WTC11 (cell line): ENCODE measurements around the gene FAM53B. TPM values are rescaled to one million over a fixed set of nuclear protein-coding genes. Genes with fewer than 3 reads are reported as not detected.
A peak's percentile ranks its signal among the peaks of the same experiment; 100 is the strongest.

ENCODE experiments used
- ATAC-seq: fragments of 200-7000 bp; cut with Tn5 transposase; 2 replicates; pipeline ENCODE4 v1.10.0; 2021; ENCODE audit warnings: mild to moderate bottlenecking, moderate library complexity
- CTCF ChIA-PET: fragments of 300-600 bp; sonication (Branson Sonifier 250); formaldehyde crosslinking; loops from one replicate; lab custom pipeline; 2021; ENCODE audit warnings: antibody characterized with exemption; lab: Charles Lee
- POLR2A ChIA-PET: fragments of 350-600 bp; sonication (Branson Sonifier 250); formaldehyde crosslinking; loops from one replicate; lab custom pipeline; 2021; ENCODE audit warnings: antibody characterized with exemption; lab: Charles Lee
- DNase-seq: peaks from one replicate; pipeline ENCODE4 v3.0.0; 2021; ENCODE audit warnings: low spot score
- H3K27ac Mint-ChIP-seq: 2 replicates; pipeline ENCODE4 v1.8.0; 2021; ENCODE audit warnings: mixed read lengths
- H3K27me3 Mint-ChIP-seq: 2 replicates; pipeline ENCODE4 v1.8.0; 2021; ENCODE audit warnings: low read depth, mild to moderate bottlenecking, moderate library complexity, mixed read lengths
- H3K36me3 Mint-ChIP-seq: 2 replicates; pipeline ENCODE4 v1.8.0; 2021; ENCODE audit warnings: mixed read lengths
- H3K4me1 Mint-ChIP-seq: 2 replicates; pipeline ENCODE4 v1.8.0; 2022; ENCODE audit warnings: mixed read lengths
- H3K4me3 Mint-ChIP-seq: 2 replicates; pipeline ENCODE4 v1.8.0; 2021; ENCODE audit warnings: mild to moderate bottlenecking, moderate library complexity, mixed read lengths
- H3K9me3 Mint-ChIP-seq: 2 replicates; pipeline ENCODE4 v1.8.0; 2021; ENCODE audit warnings: mixed read lengths
- CREM ChIP-seq: sonication (generic); formaldehyde crosslinking; IDR thresholded peaks from 2 replicates; pipeline ENCODE4 v1.8.1; 2022; ENCODE audit warnings: mild to moderate bottlenecking, missing genetic modification reagents, moderate library complexity
- EMX1 ChIP-seq: fragments of 250-450 bp; sonication (Bioruptor Pico); IDR thresholded peaks from 2 replicates; pipeline ENCODE4 v1.8.0; 2021; ENCODE audit warnings: mild to moderate bottlenecking
- FOXK1 ChIP-seq: sonication (generic); formaldehyde crosslinking; IDR thresholded peaks from 2 replicates; pipeline ENCODE4 v1.8.0; 2022; ENCODE audit warnings: mild to moderate bottlenecking, moderate library complexity, missing genetic modification reagents
- FOXP1 ChIP-seq: sonication (generic); formaldehyde crosslinking; IDR thresholded peaks from 2 replicates; pipeline ENCODE4 v1.8.0; 2022; ENCODE audit warnings: missing genetic modification reagents, mild to moderate bottlenecking, moderate library complexity, borderline replicate concordance
- GABPB1 ChIP-seq: sonication (generic); formaldehyde crosslinking; IDR thresholded peaks from 2 replicates; pipeline ENCODE4 v1.8.1; 2023; ENCODE audit warnings: mild to moderate bottlenecking, missing genetic modification reagents
- HMGA2 ChIP-seq: fragments of 250-450 bp; sonication (Bioruptor Pico); IDR thresholded peaks from 2 replicates; pipeline ENCODE4 v1.4.0; 2021; ENCODE audit warnings: mild to moderate bottlenecking, moderate library complexity
- NFATC4 ChIP-seq: fragments of 250-450 bp; sonication (Bioruptor Pico); IDR thresholded peaks from 2 replicates; pipeline ENCODE4 v1.9.0; 2021; ENCODE audit warnings: mild to moderate bottlenecking
- RORB ChIP-seq: fragments of 250-450 bp; sonication (Bioruptor Pico); IDR thresholded peaks from 2 replicates; pipeline ENCODE4 v1.9.0; 2021; ENCODE audit warnings: mild to moderate bottlenecking
- SMAD4 ChIP-seq: sonication (generic); formaldehyde crosslinking; IDR thresholded peaks from 2 replicates; pipeline ENCODE4 v1.8.0; 2022; ENCODE audit warnings: mild to moderate bottlenecking, missing genetic modification reagents
- SOX15 ChIP-seq: fragments of 250-450 bp; sonication (Bioruptor Pico); IDR thresholded peaks from 2 replicates; pipeline ENCODE4 v1.9.0; 2021; ENCODE audit warnings: mild to moderate bottlenecking
- TEAD1 ChIP-seq: sonication (generic); formaldehyde crosslinking; IDR thresholded peaks from 2 replicates; pipeline ENCODE4 v1.8.0; 2022; ENCODE audit warnings: mild to moderate bottlenecking, missing genetic modification reagents
- ZNF121 ChIP-seq: sonication (generic); formaldehyde crosslinking; IDR thresholded peaks from 2 replicates; pipeline ENCODE4 v1.8.0; 2023; ENCODE audit warnings: missing genetic modification reagents
- ZNF138 ChIP-seq: sonication (generic); formaldehyde crosslinking; conservative IDR thresholded peaks from 2 replicates; pipeline ENCODE4 v1.8.1; 2022; ENCODE audit warnings: mild to moderate bottlenecking, moderate library complexity, missing genetic modification reagents
- ZNF416 ChIP-seq: fragments of 250-450 bp; sonication (Bioruptor Pico); IDR thresholded peaks from 2 replicates; pipeline ENCODE4 v1.9.0; 2021; ENCODE audit warnings: mild to moderate bottlenecking, inconsistent platforms
- total RNA-seq: library from RNA; stranded (reverse); gene quantifications from 3 replicates; pipeline ENCODE4 v1.2.3, GENCODE V29; 2021
- TF ChIP-seq, protein P1 (sequence below): sonication (generic); formaldehyde crosslinking; IDR thresholded peaks from 2 replicates; pipeline ENCODE4 v1.8.1; 2022; ENCODE audit warnings: low read depth, mild to moderate bottlenecking, moderate library complexity, missing genetic modification reagents, borderline replicate concordance
- TF ChIP-seq, protein P2 (sequence below): fragments of 250-450 bp; sonication (Bioruptor Pico); conservative IDR thresholded peaks from 2 replicates; pipeline ENCODE4 v1.9.0; 2021; ENCODE audit warnings: mild to moderate bottlenecking
- TF ChIP-seq, protein P3 (sequence below): sonication (generic); formaldehyde crosslinking; IDR thresholded peaks from 2 replicates; pipeline ENCODE4 v1.8.1; 2023; ENCODE audit warnings: mild to moderate bottlenecking, moderate library complexity, missing genetic modification reagents
- TF ChIP-seq, protein P4 (sequence below): sonication (generic); formaldehyde crosslinking; IDR thresholded peaks from 2 replicates; pipeline ENCODE4 v1.8.0; 2022; ENCODE audit warnings: mild to moderate bottlenecking, missing genetic modification reagents
- TF ChIP-seq, protein P5 (sequence below): sonication (generic); formaldehyde crosslinking; IDR thresholded peaks from 2 replicates; pipeline ENCODE4 v1.8.0; 2022; ENCODE audit warnings: mild to moderate bottlenecking, missing genetic modification reagents
- TF ChIP-seq, protein P6 (sequence below): sonication (generic); formaldehyde crosslinking; IDR thresholded peaks from 2 replicates; pipeline ENCODE4 v1.8.1; 2022; ENCODE audit warnings: missing genetic modification reagents, borderline replicate concordance

FAM53B gene
- total RNA-seq, 1 experiment from 2014 or later: 21.3 TPM

DNA sequence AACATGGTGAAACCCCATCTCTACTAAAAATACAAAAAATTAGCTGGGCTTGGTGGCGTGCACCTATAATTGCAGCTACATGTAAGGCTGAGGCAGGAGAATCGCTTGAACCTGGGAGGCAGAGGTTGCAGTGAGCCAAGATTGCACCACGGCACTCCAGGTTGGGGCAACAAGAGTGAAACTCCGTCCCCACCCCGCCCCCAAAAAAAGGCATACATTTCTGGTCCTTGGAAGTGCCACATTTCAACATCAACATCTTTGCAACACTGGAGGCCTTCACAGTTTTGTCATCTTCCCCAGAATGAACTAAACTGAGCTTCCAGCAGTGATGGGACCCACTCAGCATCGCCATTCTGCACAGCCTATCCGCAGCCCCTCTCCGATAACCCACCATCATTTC lies 36.6 kb downstream of the FAM53B start:
- no peak for DNase-seq
- TF ChIP-seq, protein P1, sequence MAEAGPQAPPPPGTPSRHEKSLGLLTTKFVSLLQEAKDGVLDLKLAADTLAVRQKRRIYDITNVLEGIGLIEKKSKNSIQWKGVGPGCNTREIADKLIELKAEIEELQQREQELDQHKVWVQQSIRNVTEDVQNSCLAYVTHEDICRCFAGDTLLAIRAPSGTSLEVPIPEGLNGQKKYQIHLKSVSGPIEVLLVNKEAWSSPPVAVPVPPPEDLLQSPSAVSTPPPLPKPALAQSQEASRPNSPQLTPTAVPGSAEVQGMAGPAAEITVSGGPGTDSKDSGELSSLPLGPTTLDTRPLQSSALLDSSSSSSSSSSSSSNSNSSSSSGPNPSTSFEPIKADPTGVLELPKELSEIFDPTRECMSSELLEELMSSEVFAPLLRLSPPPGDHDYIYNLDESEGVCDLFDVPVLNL (CRISPR knock-in tag): no peak
- TF ChIP-seq SMAD4: no peak
- TF ChIP-seq ZNF416 (CRISPR knock-in tag): no peak
- no peak for TF ChIP-seq FOXP1 (CRISPR knock-in tag)
- TF ChIP-seq EMX1 (CRISPR knock-in tag): no peak
- TF ChIP-seq, protein P2, sequence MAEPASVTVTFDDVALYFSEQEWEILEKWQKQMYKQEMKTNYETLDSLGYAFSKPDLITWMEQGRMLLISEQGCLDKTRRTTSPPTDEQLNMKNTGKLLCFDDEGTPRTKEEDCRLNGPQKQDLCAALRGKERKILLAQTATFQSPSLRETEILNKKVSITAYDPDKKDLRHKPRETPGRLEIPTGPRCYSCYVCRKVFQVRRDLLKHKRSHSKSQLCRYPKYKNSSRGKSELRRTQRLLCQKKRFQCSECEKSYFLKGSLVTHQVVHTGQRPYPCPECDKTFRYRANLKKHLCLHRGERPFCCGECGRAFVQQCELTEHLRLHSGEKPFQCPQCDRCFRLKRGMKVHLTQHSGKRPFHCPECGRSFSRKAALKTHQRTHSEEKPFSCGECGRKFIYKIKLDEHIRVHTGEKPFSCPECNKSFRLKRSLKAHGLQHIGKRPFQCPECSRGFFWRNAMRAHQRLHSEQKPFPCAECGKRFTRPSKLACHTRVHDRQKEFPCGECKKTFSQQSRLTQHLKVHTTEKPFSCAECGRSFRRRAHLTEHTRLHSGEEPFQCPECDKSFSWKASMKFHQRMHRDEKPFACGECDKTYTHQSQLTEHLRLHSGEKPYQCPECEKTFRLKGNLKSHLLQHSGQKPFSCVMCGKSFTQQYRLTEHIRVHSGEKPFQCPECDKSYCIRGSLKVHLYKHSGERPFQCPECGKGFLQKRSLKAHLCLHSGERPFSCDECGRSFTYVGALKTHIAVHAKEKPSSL: no peak
- TF ChIP-seq SOX15: no peak
- TF ChIP-seq GABPB1 (CRISPR knock-in tag): no peak
- no peak for TF ChIP-seq CREM (CRISPR knock-in tag)
- TF ChIP-seq ZNF138 (CRISPR knock-in tag): no peak
- TF ChIP-seq NFATC4 (CRISPR knock-in tag): no peak
- TF ChIP-seq, protein P3, sequence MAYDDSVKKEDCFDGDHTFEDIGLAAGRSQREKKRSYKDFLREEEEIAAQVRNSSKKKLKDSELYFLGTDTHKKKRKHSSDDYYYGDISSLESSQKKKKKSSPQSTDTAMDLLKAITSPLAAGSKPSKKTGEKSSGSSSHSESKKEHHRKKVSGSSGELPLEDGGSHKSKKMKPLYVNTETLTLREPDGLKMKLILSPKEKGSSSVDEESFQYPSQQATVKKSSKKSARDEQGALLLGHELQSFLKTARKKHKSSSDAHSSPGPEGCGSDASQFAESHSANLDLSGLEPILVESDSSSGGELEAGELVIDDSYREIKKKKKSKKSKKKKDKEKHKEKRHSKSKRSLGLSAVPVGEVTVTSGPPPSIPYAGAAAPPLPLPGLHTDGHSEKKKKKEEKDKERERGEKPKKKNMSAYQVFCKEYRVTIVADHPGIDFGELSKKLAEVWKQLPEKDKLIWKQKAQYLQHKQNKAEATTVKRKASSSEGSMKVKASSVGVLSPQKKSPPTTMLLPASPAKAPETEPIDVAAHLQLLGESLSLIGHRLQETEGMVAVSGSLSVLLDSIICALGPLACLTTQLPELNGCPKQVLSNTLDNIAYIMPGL: no peak
- TF ChIP-seq FOXK1 (CRISPR knock-in tag): no peak
- TF ChIP-seq, protein P4, sequence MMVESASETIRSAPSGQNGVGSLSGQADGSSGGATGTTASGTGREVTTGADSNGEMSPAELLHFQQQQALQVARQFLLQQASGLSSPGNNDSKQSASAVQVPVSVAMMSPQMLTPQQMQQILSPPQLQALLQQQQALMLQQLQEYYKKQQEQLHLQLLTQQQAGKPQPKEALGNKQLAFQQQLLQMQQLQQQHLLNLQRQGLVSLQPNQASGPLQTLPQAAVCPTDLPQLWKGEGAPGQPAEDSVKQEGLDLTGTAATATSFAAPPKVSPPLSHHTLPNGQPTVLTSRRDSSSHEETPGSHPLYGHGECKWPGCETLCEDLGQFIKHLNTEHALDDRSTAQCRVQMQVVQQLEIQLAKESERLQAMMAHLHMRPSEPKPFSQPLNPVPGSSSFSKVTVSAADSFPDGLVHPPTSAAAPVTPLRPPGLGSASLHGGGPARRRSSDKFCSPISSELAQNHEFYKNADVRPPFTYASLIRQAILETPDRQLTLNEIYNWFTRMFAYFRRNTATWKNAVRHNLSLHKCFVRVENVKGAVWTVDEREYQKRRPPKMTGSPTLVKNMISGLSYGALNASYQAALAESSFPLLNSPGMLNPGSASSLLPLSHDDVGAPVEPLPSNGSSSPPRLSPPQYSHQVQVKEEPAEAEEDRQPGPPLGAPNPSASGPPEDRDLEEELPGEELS: no peak
- TF ChIP-seq ZNF121 (CRISPR knock-in tag): no peak
- TF ChIP-seq, protein P5, sequence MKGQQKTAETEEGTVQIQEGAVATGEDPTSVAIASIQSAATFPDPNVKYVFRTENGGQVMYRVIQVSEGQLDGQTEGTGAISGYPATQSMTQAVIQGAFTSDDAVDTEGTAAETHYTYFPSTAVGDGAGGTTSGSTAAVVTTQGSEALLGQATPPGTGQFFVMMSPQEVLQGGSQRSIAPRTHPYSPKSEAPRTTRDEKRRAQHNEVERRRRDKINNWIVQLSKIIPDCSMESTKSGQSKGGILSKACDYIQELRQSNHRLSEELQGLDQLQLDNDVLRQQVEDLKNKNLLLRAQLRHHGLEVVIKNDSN (CRISPR knock-in tag): no peak
- no peak for TF ChIP-seq HMGA2
- TF ChIP-seq RORB (CRISPR knock-in tag): no peak
- TF ChIP-seq, protein P6, sequence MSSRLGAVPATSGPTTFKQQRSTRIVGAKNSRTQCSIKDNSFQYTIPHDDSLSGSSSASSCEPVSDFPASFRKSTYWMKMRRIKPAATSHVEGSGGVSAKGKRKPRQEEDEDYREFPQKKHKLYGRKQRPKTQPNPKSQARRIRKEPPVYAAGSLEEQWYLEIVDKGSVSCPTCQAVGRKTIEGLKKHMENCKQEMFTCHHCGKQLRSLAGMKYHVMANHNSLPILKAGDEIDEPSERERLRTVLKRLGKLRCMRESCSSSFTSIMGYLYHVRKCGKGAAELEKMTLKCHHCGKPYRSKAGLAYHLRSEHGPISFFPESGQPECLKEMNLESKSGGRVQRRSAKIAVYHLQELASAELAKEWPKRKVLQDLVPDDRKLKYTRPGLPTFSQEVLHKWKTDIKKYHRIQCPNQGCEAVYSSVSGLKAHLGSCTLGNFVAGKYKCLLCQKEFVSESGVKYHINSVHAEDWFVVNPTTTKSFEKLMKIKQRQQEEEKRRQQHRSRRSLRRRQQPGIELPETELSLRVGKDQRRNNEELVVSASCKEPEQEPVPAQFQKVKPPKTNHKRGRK (CRISPR knock-in tag): no peak
- no peak for TF ChIP-seq TEAD1 (CRISPR knock-in tag)
- TF ChIP-seq, all 79 proteins: peak for 0
- POLR2A ChIA-PET: no interaction called here
- H3K4me3 Mint-ChIP-seq: no peak overlapping the region
- H3K4me1 Mint-ChIP-seq: peaks cover 52% of the 10 kb centered on the region
- peaks cover 7% of the 10 kb centered on the region; the same call in 1 of the 2 replicates for H3K36me3 Mint-ChIP-seq
- peak overlapping the region; percentile 26; the same call in 1 of the 2 replicates for H3K27ac Mint-ChIP-seq
- H3K27me3 Mint-ChIP-seq: no peaks in the 10 kb centered on the region
- CTCF ChIA-PET: interaction anchor here (3.5 to 5.0 kb wide), 2 partner anchors 11 to 33 kb away, joined by 29 to 46 read pairs; no protein-coding TSS in a partner anchor
- no peak for ATAC-seq
- H3K9me3 Mint-ChIP-seq: no peaks in the 10 kb centered on the region
